ENCODE results near the gene STOML2. TPM values are rescaled to one million over a fixed set of nuclear protein-coding genes. Genes with fewer than 3 reads are reported as not detected.

STOML2 gene
- total RNA-seq, 1 experiment from 2014 or later = 209 TPM

DNA sequence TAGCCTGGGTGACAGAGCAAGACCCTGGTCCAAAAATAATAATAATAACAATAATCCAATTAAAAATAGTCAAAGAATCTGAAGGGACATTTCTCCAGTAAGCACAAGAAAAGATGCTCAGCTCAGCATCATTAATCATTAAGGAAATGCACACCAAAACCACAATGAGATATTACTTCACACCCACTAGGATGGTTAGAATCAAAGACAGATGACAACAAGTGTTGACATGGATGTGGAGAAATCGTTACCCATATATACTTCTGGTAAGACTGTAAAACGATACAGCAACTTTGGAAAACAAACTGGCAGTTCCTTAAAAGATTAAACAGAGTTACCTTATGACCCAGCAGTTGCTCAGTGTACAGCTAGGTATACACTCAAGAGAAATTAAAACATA, 17.9 kb downstream of the STOML2 start:
- no TSS peak for BruUV-seq (replicated peaks)
- H3K9me3 Mint-ChIP-seq (ENCODE audit: unreplicated experiment) = no peaks in the 10 kb centered on the region
- TF ChIP-seq, protein P1, sequence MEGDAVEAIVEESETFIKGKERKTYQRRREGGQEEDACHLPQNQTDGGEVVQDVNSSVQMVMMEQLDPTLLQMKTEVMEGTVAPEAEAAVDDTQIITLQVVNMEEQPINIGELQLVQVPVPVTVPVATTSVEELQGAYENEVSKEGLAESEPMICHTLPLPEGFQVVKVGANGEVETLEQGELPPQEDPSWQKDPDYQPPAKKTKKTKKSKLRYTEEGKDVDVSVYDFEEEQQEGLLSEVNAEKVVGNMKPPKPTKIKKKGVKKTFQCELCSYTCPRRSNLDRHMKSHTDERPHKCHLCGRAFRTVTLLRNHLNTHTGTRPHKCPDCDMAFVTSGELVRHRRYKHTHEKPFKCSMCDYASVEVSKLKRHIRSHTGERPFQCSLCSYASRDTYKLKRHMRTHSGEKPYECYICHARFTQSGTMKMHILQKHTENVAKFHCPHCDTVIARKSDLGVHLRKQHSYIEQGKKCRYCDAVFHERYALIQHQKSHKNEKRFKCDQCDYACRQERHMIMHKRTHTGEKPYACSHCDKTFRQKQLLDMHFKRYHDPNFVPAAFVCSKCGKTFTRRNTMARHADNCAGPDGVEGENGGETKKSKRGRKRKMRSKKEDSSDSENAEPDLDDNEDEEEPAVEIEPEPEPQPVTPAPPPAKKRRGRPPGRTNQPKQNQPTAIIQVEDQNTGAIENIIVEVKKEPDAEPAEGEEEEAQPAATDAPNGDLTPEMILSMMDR (IDR thresholded peaks at IDR 0.05; ENCODE audit: unreplicated experiment) = no peak
- POLR2A ChIA-PET = interaction anchor here (0.6 kb wide), 2 partner anchors 30 to 623 kb away, joined by 3 to 4 read pairs; no protein-coding TSS in a partner anchor
- no peaks in the 10 kb centered on the region for H3K4me1 Mint-ChIP-seq (ENCODE audit: insufficient read depth, unreplicated experiment)
- intact Hi-C loops (cut with micrococcal nuclease) = no loop called here
- H3K4me3 Mint-ChIP-seq (ENCODE audit: unreplicated experiment) = no peak overlapping the region
- H3K36me3 Mint-ChIP-seq (ENCODE audit: insufficient read depth, unreplicated experiment) = peaks cover 16% of the 10 kb centered on the region
- H3K27ac Mint-ChIP-seq (ENCODE audit: low read depth, unreplicated experiment) = no peak overlapping the region
- CTCF ChIA-PET = interaction anchor here (0.7 kb wide), 1 partner anchor 669 kb away, joined by 3 read pairs; no protein-coding TSS in a partner anchor
- DNase-seq (ENCODE audit: unreplicated experiment) = no peak
- no peaks in the 10 kb centered on the region for H3K27me3 Mint-ChIP-seq (ENCODE audit: insufficient read depth, unreplicated experiment)

DNA sequence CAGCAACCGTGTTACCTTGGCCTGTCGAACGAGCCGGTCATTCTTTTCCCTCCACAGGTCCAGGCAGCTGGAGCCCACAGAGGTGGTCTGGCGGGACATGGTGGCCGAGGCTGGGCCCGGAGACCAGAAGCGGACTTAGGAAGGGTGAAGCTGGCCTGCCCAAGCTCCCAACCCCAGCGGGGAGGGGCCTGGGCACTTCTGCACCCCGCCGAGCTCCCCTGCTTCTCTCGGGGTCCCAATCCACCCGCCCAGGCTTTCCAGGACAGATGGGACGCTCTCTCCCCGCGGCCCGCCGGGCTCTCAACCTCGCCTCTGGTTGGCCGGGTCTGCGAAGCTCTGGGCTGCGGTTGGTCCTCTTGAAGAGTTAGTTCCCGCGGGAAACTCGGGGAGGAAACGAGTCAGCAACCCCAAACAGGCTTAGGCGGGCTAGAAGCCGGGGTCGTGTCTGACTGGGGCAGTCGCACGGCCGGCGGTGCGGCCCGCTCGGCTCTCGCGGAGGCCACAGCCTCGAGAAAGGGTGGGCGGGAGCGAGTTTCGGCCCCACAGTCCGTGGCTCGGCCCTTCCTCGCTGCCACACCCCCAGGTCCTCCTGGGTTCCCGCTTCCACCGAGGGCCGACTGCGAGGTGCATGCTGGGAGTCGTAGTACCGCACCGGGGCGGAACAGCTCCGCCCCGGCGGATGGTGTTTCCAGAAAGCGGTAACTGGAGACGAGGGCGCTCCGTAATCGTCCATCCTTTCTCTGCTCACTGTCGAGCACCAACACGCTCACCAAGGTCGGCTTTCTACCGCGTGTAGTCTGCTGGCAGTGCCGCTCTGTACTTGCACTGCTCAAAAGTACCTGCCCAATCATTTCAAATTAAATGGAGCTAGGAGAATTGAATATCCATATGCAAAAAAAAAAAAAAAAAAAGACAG, 23.2 kb downstream of the STOML2 start, which contains the start of gene FANCG:
Gene FANCG (minus strand): TSS at position 517 of the 916 bp plus-strand sequence. CDS start 418 bp downstream, at position 99.
- H3K36me3 Mint-ChIP-seq (ENCODE audit: insufficient read depth, unreplicated experiment) = peaks cover 14% of the 10 kb centered on the region
- no peaks in the 10 kb centered on the region for H3K27me3 Mint-ChIP-seq (ENCODE audit: insufficient read depth, unreplicated experiment)
- BruUV-seq (replicated peaks) = no TSS peak
- DNase-seq (ENCODE audit: unreplicated experiment) = peak; percentile 94
- intact Hi-C loops (cut with micrococcal nuclease) = no loop called here
- ChIA-PET POLR2A (interaction anchor here (0.6 to 7.6 kb wide), 31 partner anchors 8 to 1178 kb away, joined by 3 to 85 read pairs (median 4); partner anchors contain the start of genes ATOSB, CCDC107, DNAJB5 and GBA2), CTCF (interaction anchor here (0.7 to 3.5 kb wide), 9 partner anchors 9 to 334 kb away, joined by 3 to 16 read pairs (median 4); partner anchors contain the start of gene PIGO)
- H3K4me3 Mint-ChIP-seq (ENCODE audit: unreplicated experiment) = peak within 1 kb of the TSS; percentile 94
- H3K9me3 Mint-ChIP-seq (ENCODE audit: unreplicated experiment) = no peaks in the 10 kb centered on the region
- peak within 1 kb of the TSS; percentile 54 for H3K27ac Mint-ChIP-seq (ENCODE audit: low read depth, unreplicated experiment)
- peaks cover 9% of the 10 kb centered on the region for H3K4me1 Mint-ChIP-seq (ENCODE audit: insufficient read depth, unreplicated experiment)
- TF ChIP-seq, protein P1 (IDR thresholded peaks at IDR 0.05; ENCODE audit: unreplicated experiment) = no peak

DNA sequence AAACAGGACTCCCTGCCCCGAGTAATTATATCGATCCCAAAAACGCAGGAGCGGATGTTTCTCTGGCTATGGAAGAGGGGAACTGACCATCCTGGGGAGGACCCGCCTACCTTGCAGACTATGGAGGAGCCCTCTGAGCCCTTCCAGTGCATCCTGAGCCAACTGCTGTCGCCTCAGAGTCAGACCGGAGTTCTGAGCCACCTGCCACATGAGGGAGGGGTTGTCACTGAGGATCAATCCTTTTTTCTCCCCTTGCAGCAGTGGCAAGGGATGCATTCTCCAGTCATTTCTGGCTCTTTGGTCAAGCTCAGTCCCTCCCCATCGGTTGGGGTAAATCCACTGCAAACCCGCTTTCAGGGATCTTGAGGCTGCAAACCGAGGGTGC, 23.9 kb downstream of the STOML2 start:
- POLR2A ChIA-PET = interaction anchor here (0.6 to 7.6 kb wide), 17 partner anchors 9 to 671 kb away, joined by 3 to 85 read pairs (median 6); partner anchors contain the start of genes ATOSB, CCDC107, DNAJB5 and GBA2
- intact Hi-C loops (cut with micrococcal nuclease) = no loop called here
- BruUV-seq (replicated peaks) = TSS peak; percentile 31
- peaks cover 14% of the 10 kb centered on the region for H3K36me3 Mint-ChIP-seq (ENCODE audit: insufficient read depth, unreplicated experiment)
- H3K4me1 Mint-ChIP-seq (ENCODE audit: insufficient read depth, unreplicated experiment) = peaks cover 9% of the 10 kb centered on the region
- CTCF ChIA-PET = interaction anchor here (0.7 to 3.5 kb wide), 6 partner anchors 15 to 333 kb away, joined by 3 to 16 read pairs (median 6); partner anchors contain the start of gene PIGO
- no peak overlapping the region for H3K27ac Mint-ChIP-seq (ENCODE audit: low read depth, unreplicated experiment)
- peak overlapping the region; percentile 94 for H3K4me3 Mint-ChIP-seq (ENCODE audit: unreplicated experiment)
- H3K27me3 Mint-ChIP-seq (ENCODE audit: insufficient read depth, unreplicated experiment) = no peaks in the 10 kb centered on the region
- TF ChIP-seq, protein P1 (IDR thresholded peaks at IDR 0.05; ENCODE audit: unreplicated experiment) = no peak
- H3K9me3 Mint-ChIP-seq (ENCODE audit: unreplicated experiment) = no peaks in the 10 kb centered on the region
- no peak for DNase-seq (ENCODE audit: unreplicated experiment)

DNA sequence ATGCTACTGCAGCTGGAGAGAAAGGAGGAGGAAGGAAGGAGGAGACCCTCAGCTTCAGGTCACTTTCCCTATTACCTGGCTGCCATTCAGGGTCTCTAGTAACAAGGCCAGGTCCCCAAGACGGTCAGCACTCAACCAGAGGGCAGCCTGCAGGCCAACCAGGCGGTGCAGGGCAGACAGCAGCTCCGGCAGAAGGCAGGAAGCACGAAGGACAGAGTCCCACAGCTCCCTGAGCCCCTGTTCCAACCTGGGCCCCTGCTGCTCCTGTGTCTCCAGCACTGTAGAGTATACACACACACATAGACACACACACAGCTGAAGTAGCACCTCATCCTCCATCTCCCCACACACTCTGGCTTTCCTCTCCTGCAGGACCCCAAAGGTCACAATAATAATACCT, 24.9 kb downstream of the STOML2 start:
- Mint-ChIP-seq H3K9me3 (ENCODE audit: unreplicated experiment) (no peaks in the 10 kb centered on the region), H3K27me3 (ENCODE audit: insufficient read depth, unreplicated experiment) (no peaks in the 10 kb centered on the region), H3K4me1 (ENCODE audit: insufficient read depth, unreplicated experiment) (peaks cover 11% of the 10 kb centered on the region), H3K4me3 (ENCODE audit: unreplicated experiment) (peak overlapping the region; percentile 94), H3K27ac (ENCODE audit: low read depth, unreplicated experiment) (no peak overlapping the region), H3K36me3 (ENCODE audit: insufficient read depth, unreplicated experiment) (peaks cover 21% of the 10 kb centered on the region)
- TF ChIP-seq, protein P1 (IDR thresholded peaks at IDR 0.05; ENCODE audit: unreplicated experiment) = no peak
- ChIA-PET CTCF (interaction anchor here (3.5 to 3.6 kb wide), 2 partner anchors 18 to 178 kb away, joined by 16 to 23 read pairs; partner anchors contain the start of gene PIGO), POLR2A (interaction anchor here (1.1 to 7.6 kb wide), 5 partner anchors 17 to 580 kb away, joined by 3 to 85 read pairs (median 7); partner anchors contain the start of genes CCDC107, PIGO, RMRP and STOML2)
- no peak for DNase-seq (ENCODE audit: unreplicated experiment)
- intact Hi-C loops (cut with micrococcal nuclease) = no loop called here
- no TSS peak for BruUV-seq (replicated peaks)
